BLaER1 (cell line): ENCODE measurements around the gene ABHD12.

Source experiments
- H3K27ac ChIP-seq: shearing (Covaris generic); formaldehyde crosslinking; 2 replicates; pipeline ENCODE4 v1.8.1; 2022
- H3K27me3 ChIP-seq: shearing (Covaris generic); formaldehyde crosslinking; 2 replicates; pipeline ENCODE4 v1.8.1; 2022
- H3K36me3 ChIP-seq: shearing (Covaris generic); formaldehyde crosslinking; 2 replicates; pipeline ENCODE4 v1.8.1; 2022
- H3K4me1 ChIP-seq: shearing (Covaris generic); formaldehyde crosslinking; 2 replicates; pipeline ENCODE4 v1.8.1; 2022
- H3K4me2 ChIP-seq: shearing (Covaris generic); formaldehyde crosslinking; 2 replicates; pipeline ENCODE4 v1.8.1; 2022
- H3K4me3 ChIP-seq: shearing (Covaris generic); formaldehyde crosslinking; 2 replicates; pipeline ENCODE4 v1.8.1; 2022
- H3K9ac ChIP-seq: shearing (Covaris generic); formaldehyde crosslinking; 2 replicates; pipeline ENCODE4 v1.8.1; 2022
- H3K9me3 ChIP-seq: shearing (Covaris generic); formaldehyde crosslinking; 2 replicates; pipeline ENCODE4 v1.8.1; 2022
- H4K20me1 ChIP-seq: shearing (Covaris generic); formaldehyde crosslinking; 2 replicates; pipeline ENCODE4 v1.8.1; 2022
- Cebpa-rat ChIP-seq: shearing (Covaris generic); IDR thresholded peaks from 2 replicates; pipeline ENCODE4 v1.8.1; 2022

The ABHD12 gene

DNA sequence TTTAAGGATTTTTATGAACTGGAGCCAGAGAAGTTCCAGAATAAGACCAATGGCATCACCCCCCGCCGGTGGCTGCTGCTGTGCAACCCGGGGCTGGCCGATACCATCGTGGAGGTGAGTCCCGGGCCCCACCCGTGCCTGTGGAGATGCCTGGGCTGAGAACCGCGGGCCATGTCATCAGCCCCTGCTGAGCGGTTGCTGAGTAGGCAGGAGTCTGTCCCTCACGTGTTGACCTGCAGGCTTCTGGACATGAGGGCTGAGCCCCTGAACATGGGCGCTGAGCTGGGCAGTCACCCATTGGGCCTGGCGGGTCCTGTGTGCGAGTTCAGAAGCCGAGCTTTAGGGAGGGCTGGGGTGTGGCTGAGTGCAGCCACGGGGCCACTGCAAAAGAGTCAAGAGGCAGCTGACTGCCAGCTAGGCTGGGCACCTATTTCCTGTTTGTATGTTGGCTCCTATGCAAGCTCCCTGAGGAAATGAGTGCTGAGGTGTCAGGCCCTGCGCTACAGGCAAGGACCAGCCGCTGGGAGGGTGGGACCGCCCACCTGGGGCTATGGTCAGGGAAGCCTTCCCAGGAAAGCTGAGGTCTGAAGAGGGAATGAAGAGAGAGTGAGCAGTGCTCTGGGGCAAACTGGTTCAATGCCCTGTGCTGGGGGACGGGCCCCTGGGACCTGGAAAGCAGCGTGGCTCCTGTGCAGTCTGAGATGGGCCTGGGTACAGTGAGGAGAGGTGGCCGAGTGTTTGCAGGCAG, 108.4 kb downstream of the ABHD12 start:
- no peak for TF ChIP-seq Cebpa-rat
- H3K4me3 ChIP-seq: 0 out of 2 replicates have a peak overlapping the region, but pooled peaks have one; percentile 20
- H3K36me3 ChIP-seq: peaks cover 68% of the 10 kb centered on the region

DNA sequence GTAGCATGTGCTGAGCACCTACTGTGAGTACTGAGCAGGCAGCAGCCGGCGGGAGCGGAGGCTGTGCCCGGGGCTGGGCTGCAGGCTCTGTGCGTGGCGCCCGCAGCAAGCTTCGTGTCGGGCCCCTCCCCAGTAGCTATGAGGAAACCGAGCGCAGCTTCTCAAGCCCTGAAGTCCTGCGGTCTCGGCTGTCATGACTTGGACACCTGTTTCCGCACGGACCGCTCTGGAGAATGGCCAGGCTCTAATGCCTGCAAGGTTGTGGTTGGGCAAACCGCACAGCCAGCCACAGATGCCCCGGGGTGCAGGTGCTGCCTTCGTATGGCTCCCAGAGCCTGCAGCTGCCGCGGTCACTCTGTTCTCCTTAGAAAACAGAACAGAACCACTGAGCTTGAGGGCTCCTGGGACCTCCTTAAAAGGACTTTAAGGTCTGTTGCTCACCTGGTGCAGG, 109.1 kb downstream of the ABHD12 start:
- H3K36me3 ChIP-seq: peaks cover 68% of the 10 kb centered on the region

More for the DNA sequence above, 108.4 kb downstream of the ABHD12 start:
- peak overlapping the region; percentile 89 for H3K4me2 ChIP-seq
- peak overlapping the region; percentile 53; the same call in 1 of the 2 replicates for H3K27ac ChIP-seq
- H4K20me1 ChIP-seq: peaks cover 97% of the 10 kb centered on the region
- H3K9ac ChIP-seq: no peak overlapping the region
- H3K4me1 ChIP-seq: peaks cover 71% of the 10 kb centered on the region
- H3K9me3 ChIP-seq: no peaks in the 10 kb centered on the region
- H3K27me3 ChIP-seq: no peaks in the 10 kb centered on the region

DNA sequence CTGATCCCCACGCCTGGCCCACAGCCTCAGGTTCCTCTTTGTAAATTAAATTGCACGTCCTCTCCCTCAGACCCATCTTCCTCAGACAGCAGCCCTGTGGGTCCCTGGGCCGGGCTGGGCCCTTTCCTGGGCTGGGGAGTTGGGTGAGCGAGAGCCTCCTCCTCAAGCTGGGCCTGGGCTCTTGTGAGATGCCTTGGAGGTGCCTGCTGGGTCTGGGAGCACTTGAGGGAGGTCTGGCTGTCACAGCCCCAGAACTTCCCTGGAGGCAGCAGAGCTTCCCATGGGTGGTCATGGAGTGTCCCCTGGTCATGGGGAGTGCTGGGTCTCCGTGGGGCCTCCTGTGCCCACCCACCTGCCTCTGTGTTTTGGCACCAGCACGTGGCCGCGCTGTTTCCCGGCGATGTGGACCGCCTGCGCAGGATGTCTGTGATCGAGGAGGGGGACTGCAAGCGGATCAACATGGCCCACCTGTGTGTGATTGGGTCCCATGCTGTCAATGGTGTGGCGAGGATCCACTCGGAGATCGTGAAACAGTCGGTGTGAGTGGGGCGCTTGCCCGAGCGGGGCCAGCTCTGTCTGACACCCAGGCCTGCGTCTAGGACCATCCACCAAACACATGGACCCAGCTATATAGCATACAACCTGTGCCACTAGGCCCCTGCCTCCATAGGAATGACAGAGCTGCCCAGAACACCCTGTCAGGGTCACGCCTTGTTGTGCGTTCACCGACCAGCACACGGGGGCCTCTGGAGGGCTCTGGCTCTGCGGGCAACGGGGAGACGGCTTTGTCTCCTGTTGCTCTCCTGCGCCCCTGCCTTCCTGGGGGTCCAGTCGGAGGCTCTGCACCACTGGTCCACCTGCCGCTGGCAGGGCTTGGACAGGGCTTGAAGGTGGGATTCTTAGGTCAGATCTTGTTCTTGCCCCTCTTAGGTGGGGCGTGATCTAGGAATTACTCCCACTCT, 109.8 kb downstream of the ABHD12 start:
- no peak for TF ChIP-seq Cebpa-rat
- H3K27ac ChIP-seq: peak overlapping the region; percentile 59
- H3K27me3 ChIP-seq: no peaks in the 10 kb centered on the region
- peak overlapping the region; percentile 89 for H3K4me2 ChIP-seq
- peaks cover 68% of the 10 kb centered on the region for H3K36me3 ChIP-seq
- H3K4me3 ChIP-seq: no peak overlapping the region; the same call in 1 of the 2 replicates
- no peaks in the 10 kb centered on the region for H3K9me3 ChIP-seq
- H3K9ac ChIP-seq: no peak overlapping the region
- peaks cover 64% of the 10 kb centered on the region for H3K4me1 ChIP-seq
- H4K20me1 ChIP-seq: peaks cover 97% of the 10 kb centered on the region

More for the DNA sequence above, 109.1 kb downstream of the ABHD12 start:
- H3K27me3 ChIP-seq: no peaks in the 10 kb centered on the region
- peak; percentile 60; the same call in 1 of the 2 replicates for TF ChIP-seq Cebpa-rat
- no peak overlapping the region; the same call in 1 of the 2 replicates for H3K4me3 ChIP-seq
- peak overlapping the region; percentile 89 for H3K4me2 ChIP-seq
- no peak overlapping the region for H3K9ac ChIP-seq
- no peaks in the 10 kb centered on the region for H3K9me3 ChIP-seq
- H4K20me1 ChIP-seq: peaks cover 97% of the 10 kb centered on the region
- H3K4me1 ChIP-seq: peaks cover 69% of the 10 kb centered on the region
- H3K27ac ChIP-seq: peak overlapping the region; percentile 59; the same call in 1 of the 2 replicates

DNA sequence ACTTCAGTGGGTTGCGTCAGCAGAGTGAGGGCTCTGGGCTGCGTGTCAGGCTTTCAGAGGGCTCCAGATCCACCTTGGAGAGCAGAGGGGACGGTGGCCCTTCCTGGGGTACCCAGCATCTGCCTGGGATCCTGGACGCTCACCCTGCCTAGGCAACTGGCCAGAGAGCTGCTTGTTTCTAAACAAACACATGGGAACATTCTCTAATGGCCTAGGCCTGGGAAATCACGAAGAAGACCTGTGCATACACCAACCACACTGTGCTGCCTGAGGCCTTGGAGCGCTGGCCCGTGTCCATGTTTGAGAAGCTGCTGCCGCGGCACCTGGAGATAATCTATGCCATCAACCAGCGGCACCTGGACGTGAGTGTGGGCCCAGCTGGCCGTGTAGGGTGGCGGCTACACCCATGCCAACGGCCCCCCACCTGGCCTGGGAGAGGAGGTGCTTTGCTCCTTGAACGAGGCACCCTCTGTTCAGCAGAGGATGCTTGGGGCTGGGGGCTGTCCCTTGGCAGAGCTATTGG, 110.5 kb downstream of the ABHD12 start:
- Histone ChIP-seq H3K9me3 (no peaks in the 10 kb centered on the region), H4K20me1 (peaks cover 96% of the 10 kb centered on the region), H3K27me3 (no peaks in the 10 kb centered on the region), H3K36me3 (peaks cover 68% of the 10 kb centered on the region), H3K4me3 (no peak overlapping the region), H3K4me2 (peak overlapping the region; percentile 89), H3K9ac (no peak overlapping the region; the same call in 1 of the 2 replicates), H3K4me1 (peaks cover 57% of the 10 kb centered on the region), H3K27ac (peak overlapping the region; percentile 59)
- TF ChIP-seq Cebpa-rat: no peak

DNA sequence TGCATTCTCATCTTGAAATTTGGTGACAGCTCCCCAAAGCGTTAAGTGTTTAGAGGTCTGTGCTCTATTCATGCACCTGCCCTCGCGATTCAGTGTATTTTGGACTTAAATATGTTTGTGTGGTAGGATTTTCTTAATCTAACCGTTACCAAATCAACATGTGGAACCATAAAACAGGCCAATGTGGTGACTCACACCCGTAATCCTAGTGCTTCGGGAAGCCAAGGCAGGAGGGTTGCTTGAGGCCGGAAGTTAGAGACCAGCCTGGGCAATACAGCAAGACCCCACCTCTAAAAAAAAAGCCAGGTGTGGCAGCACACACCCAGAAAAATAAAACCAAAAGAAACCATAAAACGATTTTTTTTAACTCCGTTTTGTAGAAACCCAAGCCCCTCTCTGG, 111.2 kb downstream of the ABHD12 start:
- peaks cover 70% of the 10 kb centered on the region for H3K36me3 ChIP-seq
- H3K9me3 ChIP-seq: no peaks in the 10 kb centered on the region

DNA sequence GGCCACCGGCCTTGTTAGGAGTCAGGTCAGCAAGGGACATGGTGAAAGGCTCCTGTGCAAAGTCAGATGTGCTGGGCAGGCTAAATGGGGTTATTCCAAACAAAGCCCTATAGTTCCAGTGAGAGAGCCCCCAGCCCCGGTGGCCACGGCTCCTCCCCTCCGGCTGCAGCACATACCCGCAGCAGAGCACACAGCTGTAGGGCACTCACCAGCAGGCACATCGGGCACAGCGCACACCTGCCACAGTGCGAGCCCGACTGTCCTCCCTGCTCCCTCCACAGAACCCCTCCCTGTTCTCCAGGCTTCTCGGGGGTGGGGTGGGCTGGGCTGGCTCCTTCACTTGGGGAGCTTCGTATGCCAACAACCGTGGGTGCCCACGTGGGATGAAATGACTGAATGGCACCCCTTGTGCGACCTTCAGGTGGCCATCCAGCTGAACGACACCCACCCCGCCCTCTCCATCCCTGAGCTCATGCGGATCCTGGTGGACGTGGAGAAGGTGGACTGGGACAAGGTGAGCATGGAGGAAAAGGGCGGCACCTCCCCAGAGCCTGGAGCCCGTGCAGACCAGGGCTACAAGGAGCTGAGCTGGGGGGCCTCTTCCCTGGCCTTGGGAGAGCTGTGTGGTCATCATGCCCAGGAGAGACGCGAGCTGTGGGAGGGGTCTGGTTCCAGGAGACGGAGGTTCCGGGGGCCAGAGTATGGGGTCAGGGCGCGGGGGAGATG, 111.8 kb downstream of the ABHD12 start:
- H3K4me1 ChIP-seq: peaks cover 46% of the 10 kb centered on the region
- H3K36me3 ChIP-seq: peaks cover 70% of the 10 kb centered on the region
- peaks cover 94% of the 10 kb centered on the region for H4K20me1 ChIP-seq
- H3K4me3 ChIP-seq: no peak overlapping the region
- TF ChIP-seq Cebpa-rat: no peak
- no peak overlapping the region for H3K4me2 ChIP-seq
- H3K9ac ChIP-seq: no peak overlapping the region
- H3K27ac ChIP-seq: no peak overlapping the region
- no peaks in the 10 kb centered on the region for H3K9me3 ChIP-seq
- H3K27me3 ChIP-seq: no peaks in the 10 kb centered on the region

More for the DNA sequence above, 111.2 kb downstream of the ABHD12 start:
- Histone ChIP-seq H4K20me1 (peaks cover 98% of the 10 kb centered on the region), H3K4me1 (peaks cover 53% of the 10 kb centered on the region), H3K4me2 (peak overlapping the region; percentile 89), H3K27ac (no peak overlapping the region), H3K9ac (no peak overlapping the region; the same call in 1 of the 2 replicates), H3K4me3 (no peak overlapping the region), H3K27me3 (no peaks in the 10 kb centered on the region)
- TF ChIP-seq Cebpa-rat: no peak

DNA sequence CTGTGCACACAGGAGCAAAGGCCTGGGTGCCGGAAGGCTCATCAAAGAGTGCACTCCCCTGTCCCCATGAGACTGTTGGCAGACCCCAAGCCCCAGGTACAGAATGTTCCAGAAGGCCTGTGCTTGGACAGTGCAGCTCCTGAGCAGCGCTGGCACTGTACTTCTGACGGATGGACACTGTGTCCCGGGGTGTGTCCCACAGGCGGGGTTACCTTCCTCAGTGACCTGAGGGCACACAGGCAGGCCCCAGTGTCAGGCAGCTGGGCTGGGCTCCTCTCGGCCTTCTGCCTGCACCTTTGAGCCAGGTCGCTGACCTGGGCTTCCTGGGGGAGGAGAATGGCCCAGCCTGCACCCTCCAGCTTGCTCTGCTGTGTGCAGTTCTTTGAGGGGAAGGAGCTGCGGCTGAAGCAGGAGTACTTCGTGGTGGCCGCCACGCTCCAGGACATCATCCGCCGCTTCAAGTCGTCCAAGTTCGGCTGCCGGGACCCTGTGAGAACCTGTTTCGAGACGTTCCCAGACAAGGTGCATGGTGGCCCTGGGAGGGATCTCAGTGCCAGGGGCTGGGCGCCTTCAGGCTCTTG, 112.6 kb downstream of the ABHD12 start:
- Histone ChIP-seq H3K9me3 (no peaks in the 10 kb centered on the region), H3K4me1 (peaks cover 39% of the 10 kb centered on the region), H3K27ac (no peak overlapping the region), H4K20me1 (peaks cover 94% of the 10 kb centered on the region), H3K27me3 (no peaks in the 10 kb centered on the region), H3K4me2 (no peak overlapping the region), H3K4me3 (no peak overlapping the region), H3K9ac (no peak overlapping the region), H3K36me3 (peaks cover 70% of the 10 kb centered on the region)
- TF ChIP-seq Cebpa-rat: no peak

DNA sequence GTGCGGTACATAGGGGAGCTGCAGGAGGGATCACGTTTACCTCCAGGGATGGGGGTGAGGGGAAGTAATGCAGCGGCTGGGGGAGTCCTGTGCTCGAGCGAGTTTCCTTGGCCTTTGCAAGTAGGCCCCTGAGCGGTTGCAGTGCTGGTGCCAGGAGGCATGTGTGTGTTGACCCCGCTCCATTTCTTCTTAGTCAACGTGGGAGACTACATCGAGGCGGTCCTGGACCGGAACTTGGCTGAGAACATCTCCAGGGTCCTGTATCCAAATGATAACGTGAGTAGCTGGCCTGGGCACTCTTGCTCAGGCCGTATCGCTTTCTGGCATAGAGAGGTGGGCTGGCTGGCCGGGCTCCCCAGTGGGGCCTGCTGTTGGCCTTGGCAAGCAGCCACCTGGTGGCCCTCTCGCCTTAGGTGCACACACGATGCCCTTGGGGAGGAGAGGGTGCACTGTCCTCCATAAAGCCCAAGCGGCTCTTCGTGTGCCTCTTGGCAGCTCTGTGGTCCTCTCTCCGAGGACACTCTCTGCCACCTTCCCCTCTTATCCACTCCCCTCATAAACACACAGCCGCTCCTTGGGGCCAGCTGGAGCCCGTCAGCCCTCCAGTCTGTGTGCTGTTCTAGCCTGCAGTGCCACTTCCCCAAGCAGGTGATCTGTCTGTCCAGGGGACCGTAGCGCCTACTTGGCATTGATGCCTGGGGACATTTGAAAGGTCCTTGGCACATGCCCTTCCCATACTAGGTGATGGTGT, 113.4 kb downstream of the ABHD12 start:
- H3K36me3 ChIP-seq: peaks cover 75% of the 10 kb centered on the region

More for the DNA sequence above, 113.4 kb downstream of the ABHD12 start:
- H3K27ac ChIP-seq: no peak overlapping the region
- H3K9me3 ChIP-seq: no peaks in the 10 kb centered on the region
- H3K9ac ChIP-seq: no peak overlapping the region
- H4K20me1 ChIP-seq: peaks cover 94% of the 10 kb centered on the region
- no peak overlapping the region for H3K4me3 ChIP-seq
- no peak overlapping the region for H3K4me2 ChIP-seq
- H3K27me3 ChIP-seq: no peaks in the 10 kb centered on the region
- TF ChIP-seq Cebpa-rat: no peak
- peaks cover 31% of the 10 kb centered on the region for H3K4me1 ChIP-seq
